Uterus (tissue), 4 donors: ENCODE results near the gene FJX1. TPM values are rescaled to one million over a fixed set of nuclear protein-coding genes. Genes with fewer than 3 reads are reported as not detected.

ENCODE experiments used
- DNase-seq, 2 donors: peaks; one replicate each; pipeline ENCODE4 v3.0.0-alpha.2; 2019 to 2020
- H3K27ac ChIP-seq, 2 donors: fragments of 200-600 bp; sonication (generic); 1 replicate in 1 of 2; 2 replicates in 1 of 2; pipeline ENCODE4 v1.5.1; 2016 to 2018
- H3K27me3 ChIP-seq, 2 donors: fragments of 200-600 bp; sonication (generic); one replicate each; pipeline ENCODE4 v1.5.1; 2018 to 2019; ENCODE audit warnings: control low read depth in 1 of 2
- H3K36me3 ChIP-seq, 2 donors: fragments of 200-600 bp; sonication (generic); one replicate each; pipeline ENCODE4 v1.5.1; 2019; ENCODE audit warnings: control low read depth in 1 of 2
- H3K4me1 ChIP-seq, 2 donors: fragments of 200-600 bp; sonication (generic); one replicate each; pipeline ENCODE4 v1.5.1; 2018 to 2019; ENCODE audit warnings: control low read depth in 1 of 2
- H3K4me3 ChIP-seq, 2 donors: fragments of 200-600 bp; sonication (generic); 1 replicate in 1 of 2; 2 replicates in 1 of 2; pipeline ENCODE4 v1.5.1; 2018 to 2019; ENCODE audit warnings: mild to moderate bottlenecking in 1 of 2
- H3K9me3 ChIP-seq, 2 donors: fragments of 200-600 bp; sonication (generic); one replicate each; pipeline ENCODE4 v1.5.1; 2019; ENCODE audit warnings: control low read depth in 1 of 2
- CTCF ChIP-seq, 4 experiments: fragments of 200-600 bp in 2 of 4; fragments of 450-650 bp in 2 of 4; sonication (generic) in 2 of 4; IDR thresholded peaks; one replicate each; pipeline ENCODE4 v1.5.1; 2016 to 2019; ENCODE audit warnings: antibody characterized with exemption in 4 of 4, mild to moderate bottlenecking in 2 of 4, moderate library complexity in 1 of 4
- POLR2A ChIP-seq, 2 donors: fragments of 450-650 bp; IDR thresholded peaks; one replicate each; pipeline ENCODE4 v1.6.1; 2016; ENCODE audit warnings: antibody characterized with exemption in 2 of 2, mild to moderate bottlenecking in 1 of 2, moderate library complexity in 1 of 2
- intact Hi-C: fragments of 100-400 bp; cut with DNase I; formaldehyde crosslinking; loops from one replicate; pipeline ENCODE4 v1.15.1; 2023; ENCODE audit warnings: low total_unique reads
- total RNA-seq, 4 donors: library from RNA; depleted of rRNA in 3 of 4; stranded (reverse); fragments of >200 nt in 3 of 4; gene quantifications; one replicate each; pipeline versions ENCODE4 v1.1.0 to v1.2.4, GENCODE V29; 2014 to 2023
- donor health status: DM: yes; HTN: yes; CAD: no.

Gene FJX1
- total RNA-seq, 4 donors from 2014 or later, result 2.1 to 48.5 (median 5.6) TPM

GRCh38 chr11:35619116-35619854 lies 1.0 kb downstream of the FJX1 start:
- DNase-seq, result peak; percentile 24 to 29
- no peak for TF ChIP-seq CTCF (IDR thresholded peaks at IDR 0.05)
- TF ChIP-seq POLR2A (IDR thresholded peaks at IDR 0.05), result no peak
- peak overlapping the region; percentile 38 to 56 for H3K4me3 ChIP-seq
- intact Hi-C loops, result loop anchor here (5.0 kb wide), 2 partner anchors 508 to 638 kb away; no protein-coding TSS in a partner anchor
- no peaks in the 10 kb centered on the region for H3K4me1 ChIP-seq
- H3K27me3 ChIP-seq, result no peaks in the 10 kb centered on the region
- no peaks in the 10 kb centered on the region for H3K9me3 ChIP-seq
- peak overlapping the region in 1 of 2 donors; percentile 92 for H3K27ac ChIP-seq
- no peaks in the 10 kb centered on the region for H3K36me3 ChIP-seq

- peak overlapping the region; percentile 38 to 56 for H3K4me3 ChIP-seq
- H3K27ac ChIP-seq, result no peak overlapping the region
- TF ChIP-seq POLR2A (IDR thresholded peaks at IDR 0.05) (no peak), CTCF (IDR thresholded peaks at IDR 0.05) (no peak)
- H3K4me1 ChIP-seq, result no peaks in the 10 kb centered on the region
- H3K27me3 ChIP-seq, result no peaks in the 10 kb centered on the region
- intact Hi-C loops, result loop anchor here (5.0 kb wide), 2 partner anchors 507 to 637 kb away; no protein-coding TSS in a partner anchor
- DNase-seq, result no peak
- H3K36me3 ChIP-seq, result no peaks in the 10 kb centered on the region
- no peaks in the 10 kb centered on the region for H3K9me3 ChIP-seq
Measured at GRCh38 chr11:35619855-35620640, 1.8 kb downstream of the FJX1 start.

- Histone ChIP-seq H3K36me3 (no peaks in the 10 kb centered on the region), H3K4me1 (no peaks in the 10 kb centered on the region), H3K4me3 (no peak overlapping the region), H3K9me3 (no peaks in the 10 kb centered on the region), H3K27ac (no peak overlapping the region), H3K27me3 (no peaks in the 10 kb centered on the region)
- TF ChIP-seq POLR2A (IDR thresholded peaks at IDR 0.05), result no peak
- no peak for TF ChIP-seq CTCF (IDR thresholded peaks at IDR 0.05)
- DNase-seq, result no peak
- intact Hi-C loops, result no loop called here
Measured at GRCh38 chr11:35620795-35621194, 2.5 kb downstream of the FJX1 start.

- Histone ChIP-seq H3K36me3 (no peaks in the 10 kb centered on the region), H3K27ac (no peak overlapping the region)
Measured at GRCh38 chr11:35621620-35622019, 3.4 kb downstream of the FJX1 start.

More at GRCh38 chr11:35621620-35622019, 3.4 kb downstream of the FJX1 start:
- no peaks in the 10 kb centered on the region for H3K27me3 ChIP-seq
- intact Hi-C loops, result no loop called here
- no peaks in the 10 kb centered on the region for H3K9me3 ChIP-seq
- no peak overlapping the region for H3K4me3 ChIP-seq
- no peak for DNase-seq
- TF ChIP-seq POLR2A (IDR thresholded peaks at IDR 0.05) (no peak), CTCF (IDR thresholded peaks at IDR 0.05) (no peak)
- H3K4me1 ChIP-seq, result no peaks in the 10 kb centered on the region
